Measurements from ENCODE around the gene DEGS2.
"Not testable (repeated sequence)": the region's sequence is repeated elsewhere in the genome, so short reads cannot be mapped to it uniquely, and the experiment has no call there.

Gene DEGS2

GRCh38 chr14:100159094-100159864 lies at the start of gene DEGS2:
Gene DEGS2, minus strand, starts transcription at chr14:100159645. Its CDS starts 58 bp downstream, at chr14:100159587.
- peak within 1 kb of the TSS; percentile 46 for H3K4me3 ChIP-seq (ENCODE audit: low read depth, low read length)
- DNase-seq (ENCODE audit: low read depth), result no peak
- no peak for TF ChIP-seq CTCF (IDR thresholded peaks at IDR 0.05; ENCODE audit: low read depth, low read length, missing control alignments)

DNA sequence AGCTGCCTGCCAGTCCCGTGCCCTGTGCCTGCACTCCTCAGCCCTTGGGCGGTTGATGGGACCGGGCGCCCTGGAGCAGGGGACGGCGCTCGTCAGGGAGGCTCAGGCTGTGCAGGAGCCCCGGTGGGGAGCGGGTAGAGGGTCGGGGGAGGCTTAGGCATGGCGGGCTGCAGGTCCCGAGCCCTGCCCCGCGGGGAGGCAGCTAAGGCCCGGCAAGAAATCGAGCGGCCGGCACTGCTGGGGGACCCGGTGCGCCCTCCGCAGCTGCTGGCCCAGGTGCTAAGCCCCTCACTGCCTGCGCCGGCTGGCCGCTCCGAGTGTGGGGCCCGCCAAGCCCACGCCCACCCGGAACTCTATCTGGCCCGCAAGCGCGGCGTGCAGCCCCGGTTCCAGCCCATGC lies 48.7 kb upstream of the DEGS2 start:
- not testable (repeated sequence) for H3K4me3 ChIP-seq (ENCODE audit: low read depth, low read length); DNase-seq (ENCODE audit: low read depth)

GRCh38 chr14:100207588-100207987 lies 48.1 kb upstream of the DEGS2 start:
- not testable (repeated sequence) for DNase-seq (ENCODE audit: low read depth); H3K4me3 ChIP-seq (ENCODE audit: low read depth, low read length)

- not testable (repeated sequence) for H3K4me3 ChIP-seq (ENCODE audit: low read depth, low read length); DNase-seq (ENCODE audit: low read depth)
These were observed 45.4 kb upstream of the DEGS2 start for GRCh38 chr14:100204835-100205167.

- no peak for DNase-seq (ENCODE audit: low read depth)
- no peak overlapping the region for H3K4me3 ChIP-seq (ENCODE audit: low read depth, low read length)
- no peak for TF ChIP-seq CTCF (IDR thresholded peaks at IDR 0.05; ENCODE audit: low read depth, low read length, missing control alignments)
These were observed 44.8 kb upstream of the DEGS2 start for GRCh38 chr14:100203962-100204834.

DNA sequence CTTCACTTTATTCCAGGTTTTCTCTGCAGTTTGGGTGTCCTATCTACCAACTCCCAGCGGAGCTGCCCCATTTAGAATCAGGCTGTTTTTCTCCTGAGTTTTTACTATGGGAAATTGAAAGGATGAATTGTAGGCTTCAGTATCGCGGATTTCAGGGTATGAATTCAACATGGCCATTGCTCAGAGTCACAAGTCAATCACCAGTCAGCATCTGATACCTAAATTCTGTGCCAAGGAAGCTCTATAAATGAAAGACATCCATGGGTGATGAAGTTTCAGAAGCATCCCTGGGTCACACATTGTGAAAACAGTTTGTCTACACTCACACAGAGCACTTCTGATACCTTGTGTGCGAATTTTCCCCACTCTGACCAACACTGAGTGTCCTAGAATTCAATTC lies 43.7 kb upstream of the DEGS2 start:
- no peak for DNase-seq (ENCODE audit: low read depth)
- no peak for TF ChIP-seq CTCF (IDR thresholded peaks at IDR 0.05; ENCODE audit: low read depth, low read length, missing control alignments)
- no peak overlapping the region for H3K4me3 ChIP-seq (ENCODE audit: low read depth, low read length)

DNA sequence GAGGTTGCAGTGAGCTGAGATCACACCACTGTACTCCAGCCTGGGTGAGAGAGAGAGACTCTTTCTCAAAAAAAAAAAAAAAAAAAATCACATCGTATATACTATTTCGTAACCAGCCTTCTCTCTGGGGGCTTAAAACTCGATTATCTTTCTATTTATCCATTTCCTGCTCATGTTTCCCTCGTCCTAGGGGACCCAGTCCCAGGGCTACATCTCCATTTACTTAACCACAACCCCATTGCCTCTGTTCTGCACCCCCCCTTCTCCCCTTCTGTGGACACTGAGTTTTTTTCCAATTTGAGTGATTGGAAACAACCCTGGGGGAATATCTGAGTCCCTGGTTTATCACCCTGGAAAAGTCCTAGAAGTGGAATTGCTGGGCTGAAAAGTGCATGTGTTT lies 43.3 kb upstream of the DEGS2 start:
- no peak for DNase-seq (ENCODE audit: low read depth)
- H3K4me3 ChIP-seq (ENCODE audit: low read depth, low read length), result no peak overlapping the region
- no peak for TF ChIP-seq CTCF (IDR thresholded peaks at IDR 0.05; ENCODE audit: low read depth, low read length, missing control alignments)

DNA sequence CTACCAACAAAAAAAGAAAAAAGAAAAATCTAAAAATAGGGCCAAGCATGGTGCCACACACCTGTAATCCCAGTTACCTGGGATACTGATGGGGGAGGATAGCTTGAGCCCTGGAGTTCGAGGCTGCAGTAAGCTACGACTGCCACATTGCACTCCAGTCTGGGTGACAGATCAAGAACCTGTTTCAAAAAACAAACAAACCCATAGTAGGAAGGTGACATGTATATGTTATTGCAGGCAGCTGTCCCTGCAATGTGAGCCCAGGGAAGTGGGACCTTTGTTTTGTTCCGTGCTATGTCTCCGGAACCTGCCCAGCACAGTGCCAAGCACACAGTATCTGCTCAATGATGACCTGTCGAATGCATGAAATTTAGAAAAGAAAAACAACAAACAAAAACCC lies 42.3 kb upstream of the DEGS2 start:
- TF ChIP-seq CTCF (IDR thresholded peaks at IDR 0.05; ENCODE audit: low read depth, low read length, missing control alignments), result no peak
- no peak overlapping the region for H3K4me3 ChIP-seq (ENCODE audit: low read depth, low read length)
- no peak for DNase-seq (ENCODE audit: low read depth)
